ENCODE measurements around the gene MRPL43.
A peak's percentile ranks its signal among the peaks of the same experiment; 100 is the strongest.

MRPL43 gene

DNA sequence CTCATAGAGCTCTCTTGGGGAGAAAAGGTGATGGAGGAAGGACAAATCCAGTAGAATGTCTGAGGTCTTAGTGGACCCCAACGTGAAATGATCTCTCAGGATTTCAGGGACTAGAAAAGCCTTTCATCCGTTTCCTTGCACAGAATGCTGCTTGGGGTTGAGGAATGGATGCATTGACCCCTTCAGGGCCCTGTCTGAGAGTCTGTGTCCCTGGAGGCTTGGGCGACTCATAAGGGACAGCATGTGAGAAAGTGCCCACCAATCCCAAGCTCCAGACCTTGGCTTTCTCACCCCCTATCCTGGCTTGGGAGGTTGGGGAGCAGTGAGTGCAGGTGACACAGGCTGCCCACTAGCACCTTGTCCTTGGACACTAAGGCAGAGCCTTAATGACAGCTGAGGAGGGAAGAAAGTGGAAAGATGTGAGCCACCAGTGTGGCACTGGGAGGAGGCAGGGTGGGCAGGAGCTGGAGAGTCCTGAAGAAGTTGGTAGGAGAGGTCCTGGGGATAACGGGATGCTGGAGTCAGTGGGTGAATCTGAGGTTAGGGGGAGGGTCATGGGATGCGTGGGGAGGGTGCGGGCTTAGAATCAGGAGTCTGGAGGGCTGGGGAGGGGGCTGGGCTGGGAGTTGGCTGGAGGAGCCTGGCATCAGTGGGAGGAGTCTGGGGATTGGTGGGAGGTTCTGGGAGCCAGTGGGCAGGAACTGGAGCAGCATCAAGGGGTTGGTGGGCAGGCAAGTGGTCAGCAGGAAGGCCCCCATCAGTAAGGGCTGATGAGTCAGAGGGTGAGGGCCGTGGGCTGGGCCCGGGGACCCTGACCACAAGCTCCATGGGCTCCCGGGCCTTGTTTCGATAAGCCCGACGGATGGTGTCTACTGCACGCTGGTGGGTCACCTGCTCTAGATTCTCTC is 20.9 kb upstream of the MRPL43 start:
- no peak for DNase-seq
- H3K36me3 ChIP-seq (ENCODE audit: insufficient read depth, low read length) = peaks cover 10% of the 10 kb centered on the region; the same call in 1 of the 2 replicates
- ATAC-seq (ENCODE audit: insufficient read depth, low read depth) = no peak
- H3K4me2 ChIP-seq (ENCODE audit: insufficient read depth, low read length) = no peak overlapping the region
- H3K9ac ChIP-seq (ENCODE audit: low read depth, low read length) = no peak overlapping the region
- H3K4me1 ChIP-seq (ENCODE audit: insufficient read depth, low read length) = 0 out of 2 replicates have a peak, but pooled peaks cover 2% of the 10 kb centered on the region
- TF ChIP-seq, protein P1, sequence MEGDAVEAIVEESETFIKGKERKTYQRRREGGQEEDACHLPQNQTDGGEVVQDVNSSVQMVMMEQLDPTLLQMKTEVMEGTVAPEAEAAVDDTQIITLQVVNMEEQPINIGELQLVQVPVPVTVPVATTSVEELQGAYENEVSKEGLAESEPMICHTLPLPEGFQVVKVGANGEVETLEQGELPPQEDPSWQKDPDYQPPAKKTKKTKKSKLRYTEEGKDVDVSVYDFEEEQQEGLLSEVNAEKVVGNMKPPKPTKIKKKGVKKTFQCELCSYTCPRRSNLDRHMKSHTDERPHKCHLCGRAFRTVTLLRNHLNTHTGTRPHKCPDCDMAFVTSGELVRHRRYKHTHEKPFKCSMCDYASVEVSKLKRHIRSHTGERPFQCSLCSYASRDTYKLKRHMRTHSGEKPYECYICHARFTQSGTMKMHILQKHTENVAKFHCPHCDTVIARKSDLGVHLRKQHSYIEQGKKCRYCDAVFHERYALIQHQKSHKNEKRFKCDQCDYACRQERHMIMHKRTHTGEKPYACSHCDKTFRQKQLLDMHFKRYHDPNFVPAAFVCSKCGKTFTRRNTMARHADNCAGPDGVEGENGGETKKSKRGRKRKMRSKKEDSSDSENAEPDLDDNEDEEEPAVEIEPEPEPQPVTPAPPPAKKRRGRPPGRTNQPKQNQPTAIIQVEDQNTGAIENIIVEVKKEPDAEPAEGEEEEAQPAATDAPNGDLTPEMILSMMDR (IDR thresholded peaks at IDR 0.05; ENCODE audit: borderline replicate concordance, extremely low read depth, low read length, poor library complexity, severe bottlenecking) = no peak
- no peak for TF ChIP-seq EZH2 (IDR thresholded peaks at IDR 0.05; ENCODE audit: borderline replicate concordance, low read depth, low read length, severe bottlenecking)
- no peaks in the 10 kb centered on the region for H3K27me3 ChIP-seq (ENCODE audit: insufficient read depth, low read length, poor library complexity)
- H4K20me1 ChIP-seq (ENCODE audit: insufficient read depth, low read length) = peaks cover 4% of the 10 kb centered on the region; the same call in 1 of the 2 replicates
- H3K79me2 ChIP-seq (ENCODE audit: insufficient read depth, low read length) = no peaks in the 10 kb centered on the region
- no peak overlapping the region for H3K27ac ChIP-seq (ENCODE audit: low read length)
- no peak overlapping the region for H3K4me3 ChIP-seq (ENCODE audit: low read depth in 1 of 2, low read length in 2 of 2)
- H2AFZ ChIP-seq (ENCODE audit: low read depth, low read length) = no peak overlapping the region
- no peaks in the 10 kb centered on the region for H3K9me3 ChIP-seq (ENCODE audit: insufficient read depth, low read length, severe bottlenecking)

DNA sequence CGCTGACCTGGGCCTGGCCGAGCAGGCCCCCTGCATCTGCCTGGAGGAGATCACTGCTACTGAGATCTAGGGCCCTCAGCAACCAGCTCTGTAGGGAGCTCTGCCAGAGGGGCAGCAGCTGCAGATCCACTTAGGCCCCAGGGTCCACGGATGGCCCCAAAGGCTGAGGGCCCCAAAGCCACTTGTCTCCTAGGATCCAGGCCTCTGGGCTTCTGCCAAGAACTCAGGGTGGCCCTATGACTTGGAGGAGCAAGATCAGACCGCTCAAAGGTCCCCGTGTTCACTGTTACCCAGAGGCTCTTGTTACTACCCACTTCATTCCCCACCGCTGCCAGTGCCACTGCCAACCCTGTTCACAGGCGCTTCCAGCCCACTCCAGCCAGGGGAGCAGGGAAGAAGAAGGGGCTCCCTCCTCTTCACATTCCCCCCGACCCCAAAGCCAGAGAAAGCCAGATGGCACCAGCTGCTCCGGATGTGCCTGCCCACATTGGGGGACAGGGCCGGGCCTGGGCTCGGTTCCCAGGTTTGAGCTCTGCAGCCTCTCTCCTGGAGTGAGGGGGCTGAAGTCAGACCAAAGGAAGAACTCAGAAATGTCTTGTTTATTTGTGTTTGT is 19.9 kb upstream of the MRPL43 start:
- TF ChIP-seq, protein P1 (IDR thresholded peaks at IDR 0.05; ENCODE audit: borderline replicate concordance, extremely low read depth, low read length, poor library complexity, severe bottlenecking) = no peak
- no peak for TF ChIP-seq EZH2 (IDR thresholded peaks at IDR 0.05; ENCODE audit: borderline replicate concordance, low read depth, low read length, severe bottlenecking)
- H3K27me3 ChIP-seq (ENCODE audit: insufficient read depth, low read length, poor library complexity) = no peaks in the 10 kb centered on the region
- H4K20me1 ChIP-seq (ENCODE audit: insufficient read depth, low read length) = peaks cover 4% of the 10 kb centered on the region; the same call in 1 of the 2 replicates
- ATAC-seq (ENCODE audit: insufficient read depth, low read depth) (peak; percentile 29; the same call in 1 of the 3 replicates), DNase-seq (no peak)
- H3K27ac ChIP-seq (ENCODE audit: low read length) = no peak overlapping the region
- H3K36me3 ChIP-seq (ENCODE audit: insufficient read depth, low read length) = peaks cover 13% of the 10 kb centered on the region; the same call in 1 of the 2 replicates
- no peak overlapping the region for H3K9ac ChIP-seq (ENCODE audit: low read depth, low read length)
- no peak overlapping the region for H3K4me2 ChIP-seq (ENCODE audit: insufficient read depth, low read length)
- H2AFZ ChIP-seq (ENCODE audit: low read depth, low read length) = no peak overlapping the region
- no peaks in the 10 kb centered on the region for H3K79me2 ChIP-seq (ENCODE audit: insufficient read depth, low read length)
- no peaks in the 10 kb centered on the region for H3K9me3 ChIP-seq (ENCODE audit: insufficient read depth, low read length, severe bottlenecking)
- no peaks in the 10 kb centered on the region for H3K4me1 ChIP-seq (ENCODE audit: insufficient read depth, low read length)
- H3K4me3 ChIP-seq (ENCODE audit: low read depth in 1 of 2, low read length in 2 of 2) = no peak overlapping the region

- TF ChIP-seq, protein P1 (IDR thresholded peaks at IDR 0.05; ENCODE audit: borderline replicate concordance, extremely low read depth, low read length, poor library complexity, severe bottlenecking) = no peak
- no peak for TF ChIP-seq EZH2 (IDR thresholded peaks at IDR 0.05; ENCODE audit: borderline replicate concordance, low read depth, low read length, severe bottlenecking)
- no peaks in the 10 kb centered on the region for H3K4me1 ChIP-seq (ENCODE audit: insufficient read depth, low read length)
Measured at GRCh38 chr10:101006593-101007098, 19.3 kb upstream of the MRPL43 start.

More at GRCh38 chr10:101006593-101007098, 19.3 kb upstream of the MRPL43 start:
- Histone ChIP-seq H3K9ac (ENCODE audit: low read depth, low read length) (no peak overlapping the region), H4K20me1 (ENCODE audit: insufficient read depth, low read length) (peaks cover 4% of the 10 kb centered on the region; the same call in 1 of the 2 replicates), H3K79me2 (ENCODE audit: insufficient read depth, low read length) (no peaks in the 10 kb centered on the region), H2AFZ (ENCODE audit: low read depth, low read length) (no peak overlapping the region), H3K9me3 (ENCODE audit: insufficient read depth, low read length, severe bottlenecking) (no peaks in the 10 kb centered on the region), H3K4me3 (ENCODE audit: low read depth in 1 of 2, low read length in 2 of 2) (no peak overlapping the region), H3K27me3 (ENCODE audit: insufficient read depth, low read length, poor library complexity) (no peaks in the 10 kb centered on the region), H3K27ac (ENCODE audit: low read length) (no peak overlapping the region), H3K4me2 (ENCODE audit: insufficient read depth, low read length) (no peak overlapping the region), H3K36me3 (ENCODE audit: insufficient read depth, low read length) (peaks cover 13% of the 10 kb centered on the region; the same call in 1 of the 2 replicates)
- DNase-seq (no peak), ATAC-seq (ENCODE audit: insufficient read depth, low read depth) (no peak)
